Psoas muscle (tissue), 8 donors: ENCODE measurements around the gene TSSK6. TPM values are rescaled to one million over a fixed set of nuclear protein-coding genes. Genes with fewer than 3 reads are reported as not detected.

Experiments
- ATAC-seq, 4 donors: fragments of 200-7000 bp; cut with Tn5 transposase; one replicate each; pipeline ENCODE4 v1.9.1; 2020; ENCODE audit warnings: moderate library complexity in 3 of 4, mild to moderate bottlenecking in 2 of 4
- DNase-seq, 2 donors: peaks; one replicate each; pipeline ENCODE4 v3.0.0-alpha.2; 2020
- H3K27ac ChIP-seq: fragments of 200-600 bp; one replicate; pipeline ENCODE4 v1.8.0; 2022
- H3K27me3 ChIP-seq, 3 donors: fragments of 200-600 bp in 1 of 3; one replicate each; pipeline versions ENCODE4 v1.6.1 to v1.8.0; 2013 to 2022; ENCODE audit warnings: low read length in 2 of 3, mild to moderate bottlenecking in 2 of 3, moderate library complexity in 1 of 3; ENCODE audit not compliant: insufficient read depth in 3 of 3
- H3K36me3 ChIP-seq, 2 donors: fragments of 200-600 bp in 1 of 2; one replicate each; pipeline versions ENCODE4 v1.6.1 to v1.8.0; 2013 to 2022; ENCODE audit warnings: low read depth in 1 of 2, mild to moderate bottlenecking in 1 of 2, moderate library complexity in 1 of 2; ENCODE audit not compliant: insufficient read depth in 1 of 2
- H3K4me1 ChIP-seq: fragments of 200-600 bp; one replicate; pipeline ENCODE4 v1.8.0; 2022
- H3K4me3 ChIP-seq: fragments of 200-600 bp; one replicate; pipeline ENCODE4 v1.8.0; 2022; ENCODE audit warnings: mild to moderate bottlenecking
- H3K9me3 ChIP-seq: fragments of 200-600 bp; one replicate; pipeline ENCODE4 v1.8.0; 2022
- CTCF ChIP-seq: fragments of 200-600 bp; IDR thresholded peaks from one replicate; pipeline ENCODE4 v1.8.0; 2022; ENCODE audit warnings: antibody characterized with exemption
- WGBS, 3 donors: extraction: QIAGEN DNeasy Blood & Tissue Kit; methylation state at CpG; one replicate each; pipeline versions ENCODE4 v1.1.6 to v1.1.7; 2013; 5-methylcytosine and 5-hydroxymethylcytosine counted together
- intact Hi-C, 2 donors: fragments of 100-400 bp; cut with DNase I; formaldehyde crosslinking; loops; one replicate each; pipeline versions ENCODE4 v1.11.0 to v1.14.2; 2022
- polyA plus RNA-seq, 3 donors: library from polyadenylated mRNA; stranded (reverse); fragments of 200-250 nt; gene quantifications; one replicate each; pipeline ENCODE4 v1.2.3, GENCODE V29; 2013
- total RNA-seq, 4 donors: library from RNA; stranded (reverse); fragmentation: NEBNext Ultra II Directional in 2 of 4; extraction: Animal tissue kit (Norgen Biotek cat#: 25700) in 2 of 4; gene quantifications; one replicate each; pipeline versions ENCODE4 v1.2.1 to v1.2.4, GENCODE V29; 2021 to 2023
- donor health status: healthy with polysubstance abuse.
- donor health status: DM: no; HTN: no; CAD: no; lungs with moderate emphysema.
- donor health status: Bipolar disorder and iron deficiency.
- donor health status: healthy.
- donor health status: DM: yes; HTN: yes; CAD: no.
- donor health status: DM: no; HTN: no; CAD: no.
- donor health status: DM: no; HTN: no; CAD: no.
- donor health status: DM: yes; HTN: yes; CAD: no.

Gene TSSK6
- total and polyA plus RNA-seq, 7 donors, result 0.37 to 3.2 (median 0.99) TPM; not detected in 1

- H3K4me3 ChIP-seq, result no peak overlapping the region
- no peak for TF ChIP-seq CTCF
- no peaks in the 10 kb centered on the region for H3K27me3 ChIP-seq
- no peaks in the 10 kb centered on the region for H3K9me3 ChIP-seq
- H3K27ac ChIP-seq, result no peak overlapping the region
- H3K36me3 ChIP-seq, result peaks cover 4 to 59% of the 10 kb centered on the region in 2 donors
- WGBS, 3 donors, result 86 to 91% (median 88%) methylated on average over 12 of the region's 12 CpGs
- ATAC-seq (no peak), DNase-seq (no peak)
- H3K4me1 ChIP-seq, result no peaks in the 10 kb centered on the region
- intact Hi-C loops, result no loop called here
Observed at GRCh38 chr19:19506592-19506991, 8.8 kb downstream of the TSSK6 start.

- intact Hi-C loops, result no loop called here
- Histone ChIP-seq H3K9me3 (no peaks in the 10 kb centered on the region), H3K27me3 (no peaks in the 10 kb centered on the region), H3K4me3 (no peak overlapping the region), H3K36me3 (peaks cover 4 to 67% of the 10 kb centered on the region in 2 donors), H3K27ac (no peak overlapping the region), H3K4me1 (no peaks in the 10 kb centered on the region)
- DNase-seq (no peak), ATAC-seq (no peak)
- no peak for TF ChIP-seq CTCF
- 82 to 87% (median 85%) methylated on average over 27 of the region's 27 CpGs for WGBS, 3 donors
Observed at GRCh38 chr19:19505669-19506326, 9.6 kb downstream of the TSSK6 start.

DNA sequence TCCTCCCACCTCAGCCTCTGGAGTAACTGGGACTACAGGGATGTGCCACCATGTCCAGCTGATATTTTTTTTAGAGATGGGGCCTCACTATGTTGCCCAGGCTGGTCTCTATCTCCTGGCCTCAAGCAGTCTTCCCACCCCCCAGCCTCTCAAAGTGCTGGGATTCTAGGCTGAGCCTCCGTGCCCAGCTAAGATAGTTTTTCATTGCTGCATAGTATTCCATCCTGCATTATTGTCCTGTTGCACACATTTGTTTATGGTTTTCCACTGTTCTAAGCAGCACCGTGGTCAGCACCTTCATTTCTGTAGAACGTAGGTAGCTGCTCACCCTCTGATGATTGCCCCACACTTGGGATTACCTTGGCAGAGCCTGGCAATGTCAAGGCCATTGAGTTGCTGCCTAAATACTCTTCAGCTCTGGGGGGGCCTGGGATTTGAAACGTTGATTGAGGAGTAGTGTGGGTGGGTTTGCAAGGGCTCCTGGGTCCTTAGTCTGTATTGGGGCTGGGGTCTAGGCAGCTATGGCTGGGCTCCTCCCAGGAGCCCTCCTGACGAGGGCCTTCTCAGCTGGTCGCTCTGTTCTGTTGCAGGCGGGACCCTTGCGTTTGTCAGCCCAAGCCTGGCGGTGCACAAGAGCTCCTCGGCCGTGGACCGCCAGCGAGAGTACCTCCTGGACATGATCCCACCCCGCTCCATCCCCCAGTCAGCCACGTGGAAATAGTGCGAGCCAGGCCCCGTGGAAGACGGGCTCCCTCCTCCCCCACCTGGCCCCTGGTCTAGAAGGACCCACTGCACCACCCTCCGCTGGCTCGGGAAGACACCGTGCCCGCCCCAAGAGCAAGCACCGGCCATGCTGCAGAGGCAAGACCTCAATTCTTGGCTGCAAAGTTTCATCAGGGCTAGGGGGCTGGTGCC, 10.3 kb downstream of the TSSK6 start:
- H3K4me3 ChIP-seq, result no peak overlapping the region
- no peak overlapping the region for H3K27ac ChIP-seq
- no peak for TF ChIP-seq CTCF
- no peaks in the 10 kb centered on the region for H3K4me1 ChIP-seq
- no peak for DNase-seq
- H3K36me3 ChIP-seq, result peaks cover 4 to 75% of the 10 kb centered on the region in 2 donors
- ATAC-seq, result no peak
- intact Hi-C loops, result no loop called here
- no peaks in the 10 kb centered on the region for H3K27me3 ChIP-seq
- H3K9me3 ChIP-seq, result no peaks in the 10 kb centered on the region
- 89 to 91% (median 89%) methylated on average over 20 to 23 of the region's 23 CpGs for WGBS, 3 donors

GRCh38 chr19:19502808-19503602, 12.3 kb downstream of the TSSK6 start:
- intact Hi-C loops, result no loop called here
- H3K9me3 ChIP-seq, result no peaks in the 10 kb centered on the region
- H3K4me3 ChIP-seq, result no peak overlapping the region
- no peak for TF ChIP-seq CTCF
- 84 to 86% (median 85%) methylated on average over 18 of the region's 18 CpGs for WGBS, 3 donors
- no peak overlapping the region for H3K27ac ChIP-seq
- H3K36me3 ChIP-seq, result peaks cover 14 to 95% of the 10 kb centered on the region in 2 donors
- DNase-seq (no peak), ATAC-seq (no peak)
- H3K4me1 ChIP-seq, result no peaks in the 10 kb centered on the region
- H3K27me3 ChIP-seq, result no peaks in the 10 kb centered on the region
